GM18508 (cell line): ENCODE measurements around the gene CACNA2D3.

Experiments
- ATAC-seq: cut with Tn5 transposase; IDR thresholded peaks from one replicate; pipeline ENCODE4 v1.9.1; 2021; ENCODE audit warnings: moderate number of reproducible peaks; ENCODE audit not compliant: insufficient read depth, unreplicated experiment

CACNA2D3 gene

DNA sequence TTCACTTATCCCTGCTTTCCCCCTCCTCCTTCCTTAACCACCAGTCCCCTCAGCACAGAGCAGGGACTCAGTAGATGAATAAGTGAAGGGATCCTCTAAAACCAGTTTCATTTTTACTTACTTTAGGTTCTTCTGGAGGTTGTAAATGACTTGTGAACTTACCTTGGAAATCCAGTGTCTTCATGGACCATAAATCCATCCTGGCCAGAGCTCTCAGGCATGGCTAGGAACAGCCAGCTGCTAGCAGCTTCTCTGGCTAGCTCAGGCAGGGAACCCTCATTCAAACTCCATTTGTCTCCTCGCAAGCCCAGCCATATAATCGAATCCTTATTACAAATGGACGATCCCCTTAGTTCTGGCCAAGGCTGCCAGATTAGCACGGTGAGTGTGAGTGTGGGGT is 727.0 kb downstream of the CACNA2D3 start:
- ATAC-seq, result no peak

DNA sequence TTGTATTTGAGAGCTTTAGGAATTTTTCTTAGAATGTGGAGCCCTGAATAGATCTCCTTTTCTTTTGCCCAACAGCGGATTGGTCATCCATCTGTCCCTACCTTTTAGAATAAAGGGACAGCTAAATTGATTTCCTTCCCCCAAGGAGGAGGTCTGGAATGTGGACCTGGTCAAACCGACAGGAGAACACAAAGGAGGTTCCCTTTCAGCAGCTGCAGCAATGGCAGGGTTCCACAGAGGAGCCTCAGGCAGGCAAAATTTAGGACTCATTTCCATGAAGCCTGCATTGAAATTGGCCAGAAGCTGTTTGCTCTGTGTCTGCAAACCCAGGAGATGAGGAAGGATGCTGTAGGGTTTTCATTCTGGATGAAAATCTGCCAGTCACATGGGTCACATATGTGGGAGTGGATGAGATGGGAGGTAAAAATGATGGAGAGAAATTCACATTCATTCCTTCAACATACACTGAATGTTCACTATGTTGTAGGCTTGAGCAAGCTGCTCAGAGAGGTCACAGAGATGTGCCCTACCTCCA is 728.2 kb downstream of the CACNA2D3 start:
- ATAC-seq, result no peak

DNA sequence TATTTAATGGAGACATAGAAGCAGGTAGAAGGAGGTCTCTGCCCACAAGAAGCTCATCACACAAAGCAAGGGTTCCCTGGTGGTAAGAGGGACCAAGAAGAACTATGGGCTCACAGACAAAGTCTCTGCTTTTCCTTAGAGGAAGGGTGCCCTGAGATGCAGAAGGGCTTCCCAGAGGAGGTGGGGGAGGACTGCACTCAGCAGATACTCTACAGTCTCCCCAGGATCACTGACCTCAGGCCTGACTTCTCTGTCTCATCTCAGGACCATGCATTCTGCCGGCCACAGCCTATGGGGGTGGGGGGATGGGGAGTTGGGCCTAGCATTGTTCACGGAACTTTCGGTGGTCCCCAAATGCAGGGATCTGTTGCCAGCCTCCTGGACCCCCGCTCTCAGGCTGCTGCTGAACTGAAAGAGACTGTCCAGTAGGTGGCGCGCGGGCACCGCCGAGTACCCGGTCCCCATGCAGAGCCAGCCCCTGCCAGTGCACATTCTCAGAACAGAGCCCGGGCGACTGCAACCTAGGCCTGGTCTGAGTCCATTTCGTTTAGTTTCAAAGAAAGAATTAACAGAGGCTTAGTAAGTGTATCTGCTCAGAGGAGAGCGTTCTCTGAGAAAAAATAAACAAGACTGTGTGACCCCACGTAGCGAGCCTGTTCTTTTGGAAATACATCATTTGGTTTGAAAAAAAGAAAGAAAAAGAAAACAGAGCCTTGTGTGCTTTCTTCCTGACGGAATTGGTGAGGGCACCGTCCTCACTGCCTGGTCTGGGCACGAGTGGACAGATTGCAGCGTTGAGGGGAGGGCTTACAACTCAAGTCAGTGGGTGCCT is 731.4 kb downstream of the CACNA2D3 start:
- ATAC-seq, result peak; percentile 58

DNA sequence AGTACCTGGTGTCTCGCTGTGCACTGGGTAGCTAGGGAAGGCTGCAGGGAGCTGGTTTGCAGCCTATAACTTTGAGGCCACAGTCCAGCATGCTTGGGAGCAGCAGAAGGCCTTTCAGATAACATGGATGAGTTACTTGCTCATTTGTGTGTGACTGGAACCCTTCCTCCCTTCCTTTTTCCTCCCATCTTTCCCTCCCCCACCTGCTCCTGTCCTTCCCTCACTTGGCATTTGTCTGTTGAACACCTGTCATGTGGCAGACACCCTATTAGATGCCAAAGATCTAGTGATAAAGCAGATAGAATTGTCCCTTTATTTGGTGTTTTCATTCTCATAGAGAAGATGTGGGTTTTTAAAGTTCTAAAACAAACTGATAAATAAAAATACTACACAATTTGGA is 733.9 kb downstream of the CACNA2D3 start:
- ATAC-seq, result no peak

DNA sequence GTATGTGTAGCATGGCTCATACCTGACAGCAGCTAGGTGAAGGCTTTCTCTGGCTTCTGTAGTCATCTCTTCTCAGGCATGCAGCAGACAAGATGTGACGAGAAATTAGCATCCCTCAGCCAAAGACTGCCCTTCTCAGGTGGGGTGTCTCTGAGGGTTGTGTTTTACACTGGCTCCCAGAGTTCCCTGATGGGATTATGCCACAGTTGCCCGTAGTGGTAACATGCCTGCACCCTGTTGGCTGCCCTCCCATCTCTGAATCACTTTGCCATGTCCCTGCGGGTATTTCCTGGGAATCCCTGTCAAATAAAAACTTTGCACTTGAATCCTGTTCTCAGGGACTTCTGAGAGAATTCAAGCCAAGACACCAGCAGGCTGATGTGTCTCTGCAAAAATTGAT is 735.0 kb downstream of the CACNA2D3 start:
- no peak for ATAC-seq

DNA sequence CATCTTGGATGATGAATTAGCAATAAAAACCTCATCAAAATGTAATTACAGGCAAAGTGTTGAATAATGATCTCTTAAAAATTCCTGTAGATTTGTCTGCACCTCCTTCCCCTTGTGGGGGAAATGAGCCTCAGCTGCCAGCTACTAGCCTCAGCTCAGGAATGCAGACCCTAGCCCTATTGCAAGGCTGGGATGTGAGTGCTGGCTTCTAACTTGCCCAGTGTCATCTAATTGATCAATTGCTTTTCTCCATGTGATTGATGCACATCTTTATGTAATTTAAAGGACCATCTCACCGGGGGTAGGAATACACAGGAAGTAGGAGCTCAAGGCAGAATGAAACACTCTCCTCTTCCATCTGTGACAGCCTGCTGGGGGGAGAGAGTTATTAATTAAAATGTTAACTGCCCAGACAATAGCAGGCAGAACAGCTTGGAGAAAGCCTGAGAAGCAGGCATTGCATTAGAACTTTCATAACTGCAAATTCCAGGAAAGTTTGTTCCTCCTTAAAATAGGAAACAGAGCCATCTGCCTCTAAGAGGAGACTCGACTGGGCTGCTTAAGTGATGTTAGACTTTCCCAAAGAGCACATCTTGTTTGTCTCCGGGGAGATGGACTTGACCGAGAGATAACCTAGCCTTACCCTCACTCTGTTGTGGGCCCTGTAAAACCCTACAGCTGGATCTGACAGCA is 735.9 kb downstream of the CACNA2D3 start:
- ATAC-seq, result no peak

DNA sequence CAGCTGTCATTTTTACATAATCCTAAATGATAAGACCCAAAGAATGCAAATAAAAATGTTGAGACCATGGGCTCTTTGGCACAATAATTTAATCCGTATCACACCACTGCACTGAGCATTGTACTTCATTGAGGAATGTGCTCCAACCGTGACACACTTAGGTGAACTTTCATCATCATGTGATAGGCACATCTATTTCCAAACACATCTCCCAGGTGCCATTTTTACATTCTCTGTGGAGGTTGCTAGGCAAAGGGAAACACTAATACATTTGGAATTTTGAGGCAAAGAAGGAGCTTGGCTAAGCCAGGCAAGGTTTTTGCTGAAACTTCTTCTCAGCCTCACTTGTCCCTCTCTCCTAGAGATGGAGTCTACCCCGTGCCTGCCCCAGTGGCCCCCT is 736.8 kb downstream of the CACNA2D3 start:
- ATAC-seq, result no peak

DNA sequence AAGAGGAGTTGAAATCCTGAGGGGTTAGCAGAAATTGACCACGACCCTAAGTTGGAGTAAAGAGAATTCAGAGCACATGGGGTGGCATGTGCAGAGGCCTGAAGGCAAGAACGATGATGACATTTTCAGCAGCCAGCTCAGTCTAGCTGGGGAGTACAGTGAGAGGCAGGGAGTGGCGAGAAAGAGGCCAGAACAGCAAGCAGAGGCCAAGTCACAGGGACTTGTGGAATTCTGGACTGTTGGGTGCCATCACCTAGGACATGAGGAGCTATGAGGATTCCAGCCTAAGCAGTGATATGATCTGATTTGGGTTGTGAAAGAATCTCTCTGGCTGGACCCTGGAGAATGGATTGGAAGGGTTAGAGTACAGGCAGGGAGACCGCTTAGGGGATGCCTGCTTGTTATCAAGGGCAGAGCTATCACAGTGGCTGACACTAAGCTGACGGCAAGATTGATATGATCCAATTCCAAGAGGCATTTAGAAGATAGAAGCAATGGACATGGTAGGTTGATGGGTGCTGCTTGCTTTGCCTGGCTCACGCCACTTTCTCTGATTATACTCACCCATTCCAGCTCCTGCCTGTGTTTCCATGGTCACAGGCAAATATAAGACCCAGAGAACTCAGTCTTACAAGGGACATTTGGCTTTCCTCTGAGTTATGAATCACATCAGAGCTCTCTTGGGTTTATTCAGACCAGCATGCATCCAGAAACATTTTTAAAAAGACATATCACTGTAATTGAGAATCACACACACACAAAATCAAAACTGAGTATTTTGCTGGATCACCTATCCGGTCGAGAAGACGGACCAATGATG is 739.1 kb downstream of the CACNA2D3 start:
- no peak for ATAC-seq

DNA sequence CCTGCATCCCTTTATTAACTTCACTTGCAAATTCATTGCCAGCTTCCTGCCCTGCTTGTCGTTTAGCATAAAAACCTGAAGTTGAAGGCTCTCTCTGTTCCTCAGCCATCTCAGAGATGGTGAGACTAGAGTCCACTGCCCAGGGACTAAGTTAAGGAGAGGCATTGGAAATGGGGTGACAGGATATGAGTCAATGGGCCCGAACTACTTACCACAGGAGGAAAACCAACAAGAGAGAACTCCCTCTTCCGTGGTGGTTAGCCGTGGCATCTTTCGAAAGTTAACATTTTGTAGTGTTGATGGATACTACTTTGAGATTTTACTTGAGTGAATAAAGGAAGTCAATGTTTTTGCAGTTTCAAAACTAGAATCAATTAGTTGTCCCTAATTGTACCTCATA is 740.2 kb downstream of the CACNA2D3 start:
- no peak for ATAC-seq

DNA sequence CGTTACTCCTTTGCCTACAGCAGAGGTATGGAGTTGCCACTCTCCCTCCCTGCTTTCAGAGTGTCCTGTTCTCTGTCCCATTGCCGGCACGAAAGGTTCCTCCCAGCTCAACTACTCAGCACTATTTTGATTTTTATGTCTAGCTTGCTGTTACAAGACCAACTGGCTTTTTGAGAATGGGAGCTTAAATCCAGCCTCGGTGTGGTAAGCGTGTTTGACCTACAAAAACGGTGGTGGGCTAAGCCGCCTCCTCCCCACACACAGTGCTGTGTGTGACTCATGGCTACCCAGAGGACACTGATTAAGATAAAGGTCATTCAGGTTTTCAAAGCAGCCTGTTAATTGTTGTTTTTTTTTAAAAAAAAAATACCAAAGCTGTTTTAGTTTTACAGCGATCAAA is 741.0 kb downstream of the CACNA2D3 start:
- ATAC-seq, result no peak

DNA sequence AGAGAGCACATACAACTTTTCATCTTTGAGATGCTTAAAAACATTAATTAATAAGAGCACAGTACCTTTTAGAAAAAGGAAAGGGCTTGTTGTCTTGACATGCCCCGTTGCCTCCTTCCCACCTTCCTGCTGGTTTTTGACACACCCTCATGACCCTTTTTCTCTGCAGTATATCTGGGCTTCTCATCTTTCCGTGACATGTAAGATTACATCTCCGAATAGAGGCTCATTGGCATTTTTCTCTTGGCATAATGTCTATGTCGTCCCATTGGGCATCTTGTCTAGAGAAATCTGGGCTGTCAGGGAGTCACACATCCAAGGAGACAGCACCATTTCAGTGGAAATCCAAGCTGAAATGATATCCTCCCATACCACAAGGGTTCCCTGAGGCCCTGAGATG is 741.4 kb downstream of the CACNA2D3 start:
- ATAC-seq, result no peak

DNA sequence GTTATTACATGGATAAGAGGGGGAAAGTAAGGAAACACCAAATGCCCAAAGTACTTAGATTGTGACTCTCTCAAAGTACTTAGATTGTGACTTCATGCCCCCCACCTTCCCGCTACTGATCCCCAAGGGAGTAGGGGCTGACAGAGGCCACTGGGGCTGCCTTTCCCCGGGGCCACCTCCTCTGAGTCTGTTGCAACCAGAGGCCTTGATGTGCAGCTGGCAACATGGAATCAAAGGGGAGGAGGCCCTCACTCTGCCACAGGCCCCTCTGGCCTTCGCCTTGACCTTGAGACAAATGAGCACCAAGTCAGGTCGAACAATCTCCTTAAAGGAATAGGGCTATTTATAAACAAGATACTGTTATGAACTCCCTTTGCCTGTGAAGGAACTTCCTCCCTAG is 743.0 kb downstream of the CACNA2D3 start:
- ATAC-seq, result no peak

DNA sequence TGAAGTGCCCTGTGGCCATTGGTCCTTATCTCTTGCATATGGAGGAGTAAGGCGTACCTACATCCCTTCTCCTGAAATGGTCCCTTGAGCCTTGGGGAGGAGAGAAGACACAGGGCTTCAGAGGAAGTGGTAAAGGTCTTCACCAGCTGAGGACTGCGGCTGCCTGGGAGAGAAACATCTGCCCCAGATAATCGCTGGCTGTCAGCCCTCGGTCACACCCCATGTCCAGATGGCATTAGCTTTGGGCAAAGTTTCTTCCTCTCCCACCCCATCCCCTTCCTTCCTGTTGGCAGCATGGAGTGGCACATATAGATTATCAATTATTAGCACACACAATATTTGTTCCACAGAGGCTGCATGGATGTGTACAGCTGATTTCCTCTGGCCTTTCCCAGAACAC is 743.9 kb downstream of the CACNA2D3 start:
- ATAC-seq, result no peak

DNA sequence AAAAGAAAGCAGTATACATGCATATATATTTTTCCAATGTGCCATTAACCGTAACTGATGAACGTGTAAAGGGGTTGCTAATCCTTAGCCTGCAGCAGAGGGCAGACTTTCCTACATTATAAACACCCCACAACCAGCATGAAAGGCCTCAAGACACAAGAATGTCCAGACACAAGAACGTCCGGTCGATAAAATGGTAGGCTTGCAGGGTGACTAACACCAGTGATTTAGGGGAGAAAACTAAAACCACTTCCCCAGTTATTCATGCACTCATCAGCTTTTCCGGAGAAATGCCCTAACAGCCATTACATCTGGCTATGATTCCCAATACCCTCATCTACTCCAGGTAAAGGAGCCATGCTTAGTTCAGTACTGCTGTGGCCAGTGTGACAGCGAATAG is 748.1 kb downstream of the CACNA2D3 start:
- no peak for ATAC-seq

DNA sequence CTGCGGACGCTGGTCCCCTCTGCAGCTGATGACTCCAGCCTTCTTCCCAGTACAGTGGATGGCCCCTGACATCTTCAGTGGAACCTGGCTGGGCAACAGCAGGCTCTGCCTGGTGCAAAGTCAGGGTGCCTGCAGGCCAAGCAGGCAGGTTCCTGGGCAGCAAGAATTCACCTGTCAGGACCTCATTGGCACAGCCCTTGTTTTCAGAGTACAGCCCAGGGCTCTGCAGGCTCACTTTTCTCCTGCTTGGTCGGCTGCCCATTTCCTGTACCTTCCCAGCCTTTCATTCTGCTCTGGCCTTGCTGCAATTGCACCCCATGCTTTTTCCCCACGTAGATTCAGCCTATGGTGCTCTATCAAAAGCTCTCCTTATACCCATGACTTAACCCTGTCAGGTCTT is 749.5 kb downstream of the CACNA2D3 start:
- ATAC-seq, result no peak

DNA sequence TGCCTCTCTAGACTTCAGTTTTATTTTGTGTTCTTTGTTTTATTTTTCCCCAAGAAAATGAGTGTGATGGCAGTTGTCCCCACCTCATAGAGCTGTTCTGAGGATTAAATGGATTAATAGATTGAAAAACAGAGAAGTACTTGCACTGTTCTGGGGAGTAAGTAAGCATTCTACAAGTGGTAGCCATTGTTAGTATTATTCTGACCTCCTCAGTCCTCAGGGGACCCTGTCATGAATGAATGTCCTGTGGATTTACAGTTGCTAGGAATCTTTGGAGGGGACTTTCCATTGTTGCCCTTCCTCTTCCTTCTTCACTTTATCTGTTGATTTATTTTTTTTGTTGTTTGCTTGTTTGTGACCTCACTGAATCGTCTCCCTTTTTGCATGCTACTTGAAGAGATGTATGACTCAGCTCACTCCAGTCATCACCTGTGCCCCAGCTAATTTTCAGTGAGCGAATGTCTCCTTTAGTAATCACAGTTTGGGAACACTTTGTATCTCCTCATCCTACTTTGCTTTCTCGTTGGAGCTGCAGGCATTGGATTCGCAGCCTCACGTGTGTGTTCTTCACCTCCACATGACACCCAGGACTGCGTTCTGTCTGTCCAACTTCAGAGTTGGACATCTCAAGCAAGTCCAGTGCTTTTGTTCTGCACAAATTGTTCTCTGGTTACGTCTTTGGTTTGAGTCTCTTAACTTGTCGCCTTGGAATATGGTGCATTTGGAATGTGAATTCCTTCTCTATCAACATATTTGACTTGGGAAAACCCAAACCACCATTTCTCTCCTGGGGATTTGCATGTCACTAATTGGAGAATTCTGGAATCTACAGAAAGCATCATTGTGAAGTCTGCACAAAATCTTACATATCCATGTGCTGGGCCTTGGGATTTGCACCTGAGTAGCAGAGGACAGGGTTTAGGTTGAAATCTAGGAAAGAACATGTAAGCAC is 751.0 kb downstream of the CACNA2D3 start:
- no peak for ATAC-seq

DNA sequence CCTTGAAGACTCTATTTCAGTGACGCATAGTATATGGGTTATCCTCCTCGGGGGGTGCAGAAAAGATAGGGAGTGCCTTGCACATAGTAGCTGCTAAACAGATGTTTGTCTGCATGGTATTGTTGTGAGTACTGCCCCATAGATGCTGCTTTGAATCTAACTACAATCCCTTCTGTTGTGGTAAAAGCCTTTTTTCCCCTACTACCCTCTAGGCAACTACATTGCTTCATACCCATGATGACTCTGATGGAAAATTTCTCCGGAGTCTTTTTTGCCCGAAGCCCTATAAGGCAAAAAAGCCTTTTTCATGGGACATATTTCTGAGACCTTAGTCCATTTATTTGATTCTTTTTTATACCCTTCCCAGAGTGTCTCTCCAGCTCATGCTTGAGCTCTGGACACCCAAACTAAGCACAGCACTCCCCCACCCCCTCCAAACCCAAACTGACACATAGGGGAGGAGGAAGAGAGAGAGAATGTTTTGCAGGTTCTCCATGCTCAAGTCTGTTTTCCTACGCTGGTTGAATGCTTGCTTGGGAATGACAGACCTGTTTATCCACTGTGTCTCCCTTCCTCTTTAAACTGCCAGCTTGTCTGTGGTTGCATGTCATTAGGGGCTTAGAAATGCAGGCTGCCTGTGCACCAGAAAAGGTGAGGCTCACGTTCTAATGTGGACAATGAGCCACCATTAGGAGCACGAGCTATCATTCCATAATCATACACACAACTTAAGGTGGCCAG is 752.6 kb downstream of the CACNA2D3 start:
- ATAC-seq, result no peak

DNA sequence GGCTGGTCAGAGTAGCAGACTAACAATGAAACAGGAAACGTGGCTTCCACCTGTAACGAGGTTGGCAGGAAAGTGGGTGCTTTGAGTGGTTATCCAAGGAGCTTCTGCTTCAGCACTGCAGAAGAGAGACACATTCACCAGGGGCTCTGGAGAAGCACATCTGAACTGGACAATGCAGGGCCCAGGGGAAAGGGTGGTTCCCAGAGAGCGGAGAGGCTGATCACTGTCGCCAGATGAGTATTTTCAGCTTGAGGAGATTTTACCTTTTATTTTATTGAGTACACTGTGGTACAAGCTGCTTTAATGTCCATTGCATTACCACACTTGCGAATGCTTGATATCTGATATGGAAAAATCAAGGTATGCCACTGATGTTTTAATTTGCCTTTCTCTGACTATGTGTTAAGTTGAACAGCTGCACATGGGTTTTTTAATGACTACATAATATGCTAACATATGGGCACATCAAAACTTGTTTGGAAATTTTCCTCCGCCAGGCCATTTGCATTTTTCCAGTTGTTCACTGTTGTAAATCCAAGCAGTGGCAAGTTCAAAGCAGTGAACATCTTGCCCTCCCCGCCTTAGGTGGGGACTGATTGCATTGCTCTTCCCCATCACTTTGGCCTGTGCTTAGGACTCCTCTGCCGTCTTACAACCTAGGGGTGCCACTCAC is 753.4 kb downstream of the CACNA2D3 start:
- ATAC-seq, result no peak

DNA sequence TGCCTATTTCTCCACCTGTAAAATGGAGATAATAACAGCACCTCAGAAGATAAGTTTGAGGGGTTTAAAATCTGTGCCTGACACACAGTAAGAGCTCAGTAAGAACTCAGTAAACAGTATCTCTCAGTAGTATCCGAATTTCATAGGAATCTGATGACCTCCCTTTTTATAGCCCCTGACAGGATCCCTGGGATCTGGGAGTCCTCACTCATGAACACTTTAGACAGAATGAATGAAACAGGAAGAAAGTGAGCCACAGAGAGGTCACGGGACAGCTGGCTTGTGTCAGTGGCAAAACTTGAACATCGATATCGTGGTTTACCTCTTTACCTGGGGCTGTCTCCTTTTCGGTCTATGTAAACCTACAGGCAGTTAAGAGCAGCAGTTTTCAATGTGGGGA is 754.3 kb downstream of the CACNA2D3 start:
- ATAC-seq, result no peak
